Natural killer cell (primary cell): Measurements from ENCODE around the gene NPC2. TPM values are rescaled to one million over a fixed set of nuclear protein-coding genes. Genes with fewer than 3 reads are reported as not detected.

ENCODE experiments used
- ATAC-seq, 3 donors: fragments of 150-1000 bp in 2 of 3; fragments of 200-7000 bp in 1 of 3; cut with Tn5 transposase; 1 replicate in 1 of 3; 2 replicates in 2 of 3; pipeline ENCODE4 v1.10.0; 2021; ENCODE audit warnings: mild to moderate bottlenecking in 2 of 3, moderate library complexity in 2 of 3
- DNase-seq, 2 donors: peaks; one replicate each; pipeline versions ENCODE4 v3.0.0 to v3.0.0-alpha.2; 2013 to 2021; ENCODE audit warnings: mixed read lengths in 1 of 2
- H3K27ac ChIP-seq: one replicate; pipeline ENCODE4 v1.5.1; 2013; ENCODE audit warnings: mild to moderate bottlenecking, low read length
- H3K27me3 ChIP-seq: one replicate; pipeline ENCODE4 v1.6.1; 2013; ENCODE audit warnings: low read length; ENCODE audit not compliant: control insufficient read depth, insufficient read depth
- H3K36me3 ChIP-seq: one replicate; pipeline ENCODE4 v1.6.1; 2013; ENCODE audit warnings: low read length; ENCODE audit not compliant: control insufficient read depth, insufficient read depth
- H3K4me1 ChIP-seq: one replicate; pipeline ENCODE4 v1.6.1; 2013; ENCODE audit warnings: low read length; ENCODE audit not compliant: control insufficient read depth, insufficient read depth
- H3K4me3 ChIP-seq: one replicate; pipeline ENCODE4 v1.5.1; 2013; ENCODE audit warnings: low read length
- H3K9me3 ChIP-seq: one replicate; pipeline ENCODE4 v1.6.1; 2013; ENCODE audit warnings: low read length; ENCODE audit not compliant: control insufficient read depth, insufficient read depth
- H3K27ac Mint-ChIP-seq, 2 donors: one replicate each; pipeline ENCODE4 v1.8.0; 2022; ENCODE audit warnings: mild to moderate bottlenecking in 2 of 2, mixed read lengths in 2 of 2, moderate library complexity in 1 of 2
- H3K27me3 Mint-ChIP-seq, 2 donors: one replicate each; pipeline ENCODE4 v1.8.0; 2022; ENCODE audit warnings: low read depth in 2 of 2, mixed read lengths in 2 of 2
- H3K36me3 Mint-ChIP-seq: one replicate; pipeline ENCODE4 v1.8.0; 2022; ENCODE audit warnings: mixed read lengths
- H3K4me1 Mint-ChIP-seq, 2 donors: one replicate each; pipeline ENCODE4 v1.8.0; 2022; ENCODE audit warnings: mixed read lengths in 2 of 2
- H3K4me3 Mint-ChIP-seq: one replicate; pipeline ENCODE4 v1.8.0; 2022; ENCODE audit warnings: mild to moderate bottlenecking, moderate library complexity, mixed read lengths
- H3K9me3 Mint-ChIP-seq, 2 donors: one replicate each; pipeline ENCODE4 v1.8.0; 2022; ENCODE audit warnings: mixed read lengths in 2 of 2
- CTCF ChIP-seq: fragments of 200-600 bp; IDR thresholded peaks from one replicate; pipeline ENCODE4 v1.8.0; 2022; ENCODE audit warnings: antibody characterized with exemption
- WGBS: methylation state at CpG from one replicate; pipeline ENCODE4 v1.1.7; 2013; ENCODE audit warnings: missing lambda C conversion rate; ENCODE audit not compliant: insufficient coverage; 5-methylcytosine and 5-hydroxymethylcytosine counted together
- intact Hi-C: fragments of 100-400 bp; cut with micrococcal nuclease; formaldehyde crosslinking; loops from one replicate; pipeline ENCODE4 v1.14.2; 2022
- total RNA-seq, 4 donors: library from RNA; stranded (reverse); fragments of 120-200 nt in 1 of 4; gene quantifications; one replicate each; pipeline versions ENCODE4 v1.2.3 to v1.2.4, GENCODE V29; 2013 to 2022

NPC2 gene
- total RNA-seq, 3 donors from 2014 or later (not counting 1 experiment from before 2014, with no cell fraction given), result 33.2 to 53.6 (median 33.5) TPM

- Histone ChIP-seq H3K27ac (no peak overlapping the region), H3K27me3 (no peaks in the 10 kb centered on the region), H3K9me3 (no peaks in the 10 kb centered on the region), H3K4me1 (no peaks in the 10 kb centered on the region), H3K36me3 (peaks cover 47% of the 10 kb centered on the region), H3K4me3 (no peak overlapping the region)
- intact Hi-C loops, result no loop called here
- no peak overlapping the region for H3K4me3 Mint-ChIP-seq
- H3K4me1 Mint-ChIP-seq, result no peaks in the 10 kb centered on the region
- no peak overlapping the region for H3K27ac Mint-ChIP-seq
- no peak for TF ChIP-seq CTCF
- H3K27me3 Mint-ChIP-seq, result no peaks in the 10 kb centered on the region
- DNase-seq, result no peak
- ATAC-seq, result no peak
- 92% methylated on average over 4 of the region's 4 CpGs for WGBS
- H3K9me3 Mint-ChIP-seq, result no peaks in the 10 kb centered on the region
- peaks cover 6% of the 10 kb centered on the region for H3K36me3 Mint-ChIP-seq
Measured at GRCh38 chr14:74480046-74480445, 13.1 kb downstream of the NPC2 start.

- H3K4me3 Mint-ChIP-seq, result no peak overlapping the region
- no peak overlapping the region for H3K4me3 ChIP-seq
- TF ChIP-seq CTCF, result no peak
- no peak for ATAC-seq
- no peaks in the 10 kb centered on the region for H3K9me3 Mint-ChIP-seq
- H3K27me3 ChIP-seq, result no peaks in the 10 kb centered on the region
- H3K36me3 Mint-ChIP-seq, result peaks cover 6% of the 10 kb centered on the region
- H3K4me1 Mint-ChIP-seq, result no peaks in the 10 kb centered on the region
- H3K4me1 ChIP-seq, result no peaks in the 10 kb centered on the region
- no peak overlapping the region for H3K27ac Mint-ChIP-seq
- 93% methylated on average over 2 of the region's 2 CpGs for WGBS
- peak in 1 of 2 donors; percentile 17 for DNase-seq
- peaks cover 44% of the 10 kb centered on the region for H3K36me3 ChIP-seq
- intact Hi-C loops, result loop anchor here (1.0 kb wide), 1 partner anchor 117 kb away; no protein-coding TSS in a partner anchor
- H3K9me3 ChIP-seq, result no peaks in the 10 kb centered on the region
- H3K27me3 Mint-ChIP-seq, result no peaks in the 10 kb centered on the region
- no peak overlapping the region for H3K27ac ChIP-seq
Measured at GRCh38 chr14:74478996-74479635, 14.0 kb downstream of the NPC2 start.

- Mint-ChIP-seq H3K4me3 (no peak overlapping the region), H3K27ac (no peak overlapping the region), H3K27me3 (no peaks in the 10 kb centered on the region), H3K4me1 (no peaks in the 10 kb centered on the region), H3K36me3 (no peaks in the 10 kb centered on the region), H3K9me3 (no peaks in the 10 kb centered on the region)
- no peak for DNase-seq
- WGBS, result 100% methylated on average over 3 of the region's 3 CpGs
- TF ChIP-seq CTCF, result no peak
- H3K4me1 ChIP-seq, result no peaks in the 10 kb centered on the region
- H3K27me3 ChIP-seq, result no peaks in the 10 kb centered on the region
- H3K4me3 ChIP-seq, result no peak overlapping the region
- ATAC-seq, result no peak
- no peaks in the 10 kb centered on the region for H3K9me3 ChIP-seq
- intact Hi-C loops, result no loop called here
- H3K36me3 ChIP-seq, result peaks cover 32% of the 10 kb centered on the region
- no peak overlapping the region for H3K27ac ChIP-seq
Measured at GRCh38 chr14:74476607-74477006, 16.5 kb downstream of the NPC2 start.

GRCh38 chr14:74476107-74476506 is 17.0 kb downstream of the NPC2 start:
- no peak overlapping the region for H3K27ac ChIP-seq
- no peak for TF ChIP-seq CTCF
- H3K4me3 ChIP-seq, result no peak overlapping the region
- Mint-ChIP-seq H3K27me3 (no peaks in the 10 kb centered on the region), H3K4me1 (no peaks in the 10 kb centered on the region), H3K9me3 (no peaks in the 10 kb centered on the region), H3K27ac (no peak overlapping the region), H3K36me3 (no peaks in the 10 kb centered on the region), H3K4me3 (no peak overlapping the region)
- DNase-seq (no peak), ATAC-seq (no peak)
- H3K36me3 ChIP-seq, result peaks cover 27% of the 10 kb centered on the region
- 94% methylated on average over 4 of the region's 4 CpGs for WGBS
- H3K9me3 ChIP-seq, result no peaks in the 10 kb centered on the region
- intact Hi-C loops, result no loop called here
- H3K4me1 ChIP-seq, result no peaks in the 10 kb centered on the region
- H3K27me3 ChIP-seq, result no peaks in the 10 kb centered on the region
